ENCODE results near the gene SLC28A1. TPM values are rescaled to one million over a fixed set of nuclear protein-coding genes. Genes with fewer than 3 reads are reported as not detected.

SLC28A1 gene
- total RNA-seq, 1 experiment from 2014 or later: 0.13 TPM

DNA sequence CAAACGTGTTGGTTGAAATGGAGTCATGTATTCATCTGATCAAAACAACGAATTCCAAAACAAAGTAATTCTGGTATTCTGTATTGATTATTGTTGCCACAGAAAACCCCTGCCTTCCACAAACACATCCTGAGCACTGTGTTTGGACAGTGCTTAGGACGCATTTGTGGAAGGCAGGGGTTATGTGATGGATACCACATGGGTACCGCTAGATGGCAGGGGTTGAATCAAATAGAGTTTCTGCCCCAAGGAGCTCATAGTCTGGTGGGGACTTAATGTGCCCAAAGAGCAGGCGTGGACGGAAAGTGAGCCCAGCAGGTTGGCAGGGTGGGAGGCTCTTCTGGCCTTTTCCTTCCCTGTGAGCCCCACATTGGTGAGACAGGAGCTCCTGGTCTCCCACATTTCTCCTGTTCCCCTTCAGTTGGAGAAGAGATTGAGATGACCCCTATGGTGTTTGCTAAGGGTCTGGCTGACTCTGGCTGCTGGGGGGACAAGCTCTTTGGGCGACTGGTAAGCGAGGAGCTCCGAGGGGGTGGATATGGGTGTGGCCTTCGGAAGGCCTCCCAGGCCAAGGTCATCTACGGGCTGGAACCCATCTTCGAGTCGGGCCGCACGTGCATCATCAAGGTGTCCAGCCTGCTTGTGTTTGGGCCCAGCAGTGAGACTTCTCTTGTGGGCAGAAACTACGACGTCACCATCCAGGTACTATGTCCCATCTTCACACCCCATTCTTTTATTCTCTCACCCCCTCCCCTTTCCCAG is 22.1 kb upstream of the SLC28A1 start:
- Histone ChIP-seq H4K5ac (ENCODE audit: insufficient read length, low read depth, low read length) (no peak overlapping the region), H3K27ac (ENCODE audit: insufficient read length, low read depth, low read length) (no peak overlapping the region), H3K79me2 (ENCODE audit: insufficient read depth, low read length) (no peaks in the 10 kb centered on the region), H4K91ac (ENCODE audit: insufficient read length, low read depth, low read length) (no peak overlapping the region), H2BK5ac (ENCODE audit: insufficient read length, low read length) (no peak overlapping the region), H3K56ac (ENCODE audit: insufficient read length, low read depth, low read length) (no peak overlapping the region), H4K20me1 (ENCODE audit: control insufficient read depth, insufficient read depth, insufficient read length) (no peaks in the 10 kb centered on the region), H2BK20ac (ENCODE audit: low read depth, low read length, poor library complexity, severe bottlenecking) (no peak overlapping the region), H2BK120ac (ENCODE audit: low read depth, low read length, poor library complexity, severe bottlenecking) (no peak overlapping the region), H3K23ac (ENCODE audit: insufficient read length, low read depth, low read length) (no peak overlapping the region), H3K14ac (ENCODE audit: insufficient read depth, low read length) (no peak overlapping the region), H3K9ac (ENCODE audit: extremely low read depth, insufficient read length, low read length) (no peak overlapping the region), H3K79me1 (ENCODE audit: insufficient read depth, low read depth, low read length, poor library complexity, severe bottlenecking) (no peaks in the 10 kb centered on the region), H3K23me2 (ENCODE audit: insufficient read length, low read depth, low read length, poor library complexity, severe bottlenecking) (no peaks in the 10 kb centered on the region), H2AK5ac (ENCODE audit: insufficient read length, low read length) (no peak overlapping the region), H3T11ph (ENCODE audit: low read length) (no peak overlapping the region), H3K9me3 (ENCODE audit: control insufficient read depth, low read depth, low read length) (no peaks in the 10 kb centered on the region), H2BK12ac (ENCODE audit: insufficient read length, low read depth, low read length) (no peak overlapping the region), H3K4me1 (ENCODE audit: insufficient read depth, low read length) (no peaks in the 10 kb centered on the region), H3K18ac (ENCODE audit: insufficient read length, low read depth, low read length) (no peak overlapping the region), H3K4me2 (ENCODE audit: insufficient read depth, insufficient read length, low read length) (no peak overlapping the region), H3K4ac (ENCODE audit: low read depth, low read length) (no peak overlapping the region), H4K8ac (replicated peaks; ENCODE audit: insufficient read length, low read depth, low read length) (no peak overlapping the region), H2AFZ (ENCODE audit: low read length) (no peak overlapping the region), H3K27me3 (ENCODE audit: insufficient read depth, low read length) (no peaks in the 10 kb centered on the region), H2BK15ac (ENCODE audit: low read depth, low read length) (no peak overlapping the region)
- TF ChIP-seq, protein P1, sequence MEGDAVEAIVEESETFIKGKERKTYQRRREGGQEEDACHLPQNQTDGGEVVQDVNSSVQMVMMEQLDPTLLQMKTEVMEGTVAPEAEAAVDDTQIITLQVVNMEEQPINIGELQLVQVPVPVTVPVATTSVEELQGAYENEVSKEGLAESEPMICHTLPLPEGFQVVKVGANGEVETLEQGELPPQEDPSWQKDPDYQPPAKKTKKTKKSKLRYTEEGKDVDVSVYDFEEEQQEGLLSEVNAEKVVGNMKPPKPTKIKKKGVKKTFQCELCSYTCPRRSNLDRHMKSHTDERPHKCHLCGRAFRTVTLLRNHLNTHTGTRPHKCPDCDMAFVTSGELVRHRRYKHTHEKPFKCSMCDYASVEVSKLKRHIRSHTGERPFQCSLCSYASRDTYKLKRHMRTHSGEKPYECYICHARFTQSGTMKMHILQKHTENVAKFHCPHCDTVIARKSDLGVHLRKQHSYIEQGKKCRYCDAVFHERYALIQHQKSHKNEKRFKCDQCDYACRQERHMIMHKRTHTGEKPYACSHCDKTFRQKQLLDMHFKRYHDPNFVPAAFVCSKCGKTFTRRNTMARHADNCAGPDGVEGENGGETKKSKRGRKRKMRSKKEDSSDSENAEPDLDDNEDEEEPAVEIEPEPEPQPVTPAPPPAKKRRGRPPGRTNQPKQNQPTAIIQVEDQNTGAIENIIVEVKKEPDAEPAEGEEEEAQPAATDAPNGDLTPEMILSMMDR (conservative IDR thresholded peaks at IDR 0.05): no peak
- DNase-seq: no peak
- peaks cover 0 to 31% (median 0%) of the 10 kb centered on the region in 3 experiments; a peak in 2 of 7 replicates for H3K36me3 Mint-ChIP-seq (ENCODE audit: insufficient read depth in 1 of 3, low read depth in 3 of 3)
- no peak overlapping the region for H3K4me3 Mint-ChIP-seq
- H3K27ac Mint-ChIP-seq: no peak overlapping the region
- H3K27me3 Mint-ChIP-seq (ENCODE audit: low read depth): no peaks in the 10 kb centered on the region
- no CpG with 5 or more reads among the region's 17 CpGs for WGBS (ENCODE audit: extremely low coverage, insufficient read length, low lambda C conversion rate)
- H3K9me3 Mint-ChIP-seq: no peaks in the 10 kb centered on the region
- H3K4me1 Mint-ChIP-seq: no peaks in the 10 kb centered on the region; a peak in 1 of 4 replicates

Data from H9 (cell line).